Measurements from ENCODE around the gene CELSR3.

The CELSR3 gene

GRCh38 chr3:48660800-48661400 is 1.8 kb downstream of the CELSR3 start:
- DNase-seq = no peak

- DNase-seq = no peak
Observed at GRCh38 chr3:48656841-48657281, 5.8 kb downstream of the CELSR3 start.

GRCh38 chr3:48656061-48656840 is 6.4 kb downstream of the CELSR3 start:
- DNase-seq = peak; percentile 52

- DNase-seq = no peak
Observed at GRCh38 chr3:48655606-48656005, 7.1 kb downstream of the CELSR3 start.

- DNase-seq = no peak
Observed at GRCh38 chr3:48655063-48655462, 7.6 kb downstream of the CELSR3 start.

GRCh38 chr3:48652923-48653715 is 9.6 kb downstream of the CELSR3 start:
- DNase-seq = no peak

- no peak for DNase-seq
Observed at GRCh38 chr3:48651771-48652170, 10.9 kb downstream of the CELSR3 start.

- no peak for DNase-seq
Observed at GRCh38 chr3:48650723-48651122, 12.0 kb downstream of the CELSR3 start.

GRCh38 chr3:48648188-48648850 is 14.4 kb downstream of the CELSR3 start:
- no peak for DNase-seq

- no peak for DNase-seq
Observed at GRCh38 chr3:48647714-48648113, 15.0 kb downstream of the CELSR3 start.

- DNase-seq = no peak
Observed at GRCh38 chr3:48644898-48645760, 17.6 kb downstream of the CELSR3 start.

- DNase-seq = no peak
Observed at GRCh38 chr3:48642605-48643004, 20.1 kb downstream of the CELSR3 start.

- no peak for DNase-seq
Observed at GRCh38 chr3:48641396-48641795, 21.3 kb downstream of the CELSR3 start.

- no peak for DNase-seq
Observed at GRCh38 chr3:48639944-48640606, 22.6 kb downstream of the CELSR3 start.

GRCh38 chr3:48637305-48637704 is 25.4 kb downstream of the CELSR3 start:
- DNase-seq = no peak

GRCh38 chr3:48636149-48636655 is 26.5 kb downstream of the CELSR3 start:
- peak; percentile 8 for DNase-seq

GRCh38 chr3:48635222-48636021 is 27.3 kb downstream of the CELSR3 start, which contains the start of gene SLC26A6:
Gene SLC26A6 (minus strand): TSS chr3:48635461. CDS start chr3:48635393, 68 bp downstream.
- peak; percentile 95 for DNase-seq

- DNase-seq = peak; percentile 52
Observed at GRCh38 chr3:48634661-48635221, 27.9 kb downstream of the CELSR3 start.

GRCh38 chr3:48633743-48634142 is 28.9 kb downstream of the CELSR3 start:
- DNase-seq = no peak

GRCh38 chr3:48633256-48633655 is 29.4 kb downstream of the CELSR3 start:
- DNase-seq = no peak

Measured in fibroblast of skin of right quadriceps (primary cell).